ENCODE results near the gene TMEM61. TPM values are rescaled to one million over a fixed set of nuclear protein-coding genes. Genes with fewer than 3 reads are reported as not detected.

The TMEM61 gene
- total RNA-seq, 1 donor from 2014 or later = not detected

- peaks cover 14% of the 10 kb centered on the region for H3K4me1 ChIP-seq
- Mint-ChIP-seq H3K36me3 (no peaks in the 10 kb centered on the region), H3K9me3 (no peaks in the 10 kb centered on the region), H3K27me3 (ENCODE audit: insufficient read depth, low read depth) (peaks cover 36% of the 10 kb centered on the region), H3K27ac (no peak overlapping the region), H3K4me1 (peaks cover 32% of the 10 kb centered on the region), H3K4me3 (no peak overlapping the region)
- peaks cover 2% of the 10 kb centered on the region for H4K20me1 ChIP-seq (ENCODE audit: low read depth)
- H3K27me3 ChIP-seq = peaks cover 72% of the 10 kb centered on the region
- no peaks in the 10 kb centered on the region for H3K79me2 ChIP-seq (ENCODE audit: low read depth)
- H3K4me2 ChIP-seq = no peak overlapping the region
- H3K4me3 ChIP-seq = no peak overlapping the region
- H3K9me3 ChIP-seq (ENCODE audit: low read depth) = no peaks in the 10 kb centered on the region
- no peak for TF ChIP-seq CTCF (IDR thresholded peaks at IDR 0.05)
- no peak for TF ChIP-seq EZH2phosphoT487 (IDR thresholded peaks at IDR 0.05)
- no peak for TF ChIP-seq EZH2 (IDR thresholded peaks at IDR 0.05)
- no peak overlapping the region for H2AFZ ChIP-seq (replicated peaks)
- no peak for DNase-seq (ENCODE audit: low spot score)
- H3F3A ChIP-seq (ENCODE audit: low read depth) = peaks cover 9% of the 10 kb centered on the region
- H3K9ac ChIP-seq = no peak overlapping the region
- no peaks in the 10 kb centered on the region for H3K36me3 ChIP-seq
- H3K27ac ChIP-seq = no peak overlapping the region
Measured at GRCh38 chr1:54998100-54998499, 17.7 kb downstream of the TMEM61 start.

- H3K9me3 Mint-ChIP-seq = no peaks in the 10 kb centered on the region
- Histone ChIP-seq H3K27me3 (peaks cover 72% of the 10 kb centered on the region), H3K27ac (no peak within 1 kb of the TSS), H3K4me1 (peaks cover 14% of the 10 kb centered on the region), H3K36me3 (no peaks in the 10 kb centered on the region), H3K9ac (no peak within 1 kb of the TSS), H3F3A (ENCODE audit: low read depth) (peaks cover 9% of the 10 kb centered on the region), H3K79me2 (ENCODE audit: low read depth) (no peaks in the 10 kb centered on the region), H4K20me1 (ENCODE audit: low read depth) (peaks cover 2% of the 10 kb centered on the region), H2AFZ (replicated peaks) (no peak within 1 kb of the TSS), H3K9me3 (ENCODE audit: low read depth) (no peaks in the 10 kb centered on the region), H3K4me3 (no peak within 1 kb of the TSS), H3K4me2 (no peak within 1 kb of the TSS)
- peaks cover 39% of the 10 kb centered on the region for H3K27me3 Mint-ChIP-seq (ENCODE audit: insufficient read depth, low read depth)
- H3K4me3 Mint-ChIP-seq = no peak within 1 kb of the TSS
- TF ChIP-seq EZH2 (IDR thresholded peaks at IDR 0.05) = no peak
- TF ChIP-seq EZH2phosphoT487 (IDR thresholded peaks at IDR 0.05) = no peak
- TF ChIP-seq CTCF (IDR thresholded peaks at IDR 0.05) = no peak
- no peak for DNase-seq (ENCODE audit: low spot score)
- no peak within 1 kb of the TSS for H3K27ac Mint-ChIP-seq
- no peaks in the 10 kb centered on the region for H3K36me3 Mint-ChIP-seq
- H3K4me1 Mint-ChIP-seq = peaks cover 32% of the 10 kb centered on the region
Measured at GRCh38 chr1:54998677-54999076, 18.2 kb downstream of the TMEM61 start, which contains the start of gene BSND. TSS of gene BSND (plus strand) at chr1:54998933. CDS start at chr1:54999187, 254 bp downstream.

GRCh38 chr1:55000110-55001085 is 20.0 kb downstream of the TMEM61 start:
- Mint-ChIP-seq H3K9me3 (no peaks in the 10 kb centered on the region), H3K27me3 (ENCODE audit: insufficient read depth, low read depth) (peaks cover 35% of the 10 kb centered on the region), H3K36me3 (no peaks in the 10 kb centered on the region), H3K4me3 (no peak overlapping the region), H3K27ac (no peak overlapping the region), H3K4me1 (peaks cover 19% of the 10 kb centered on the region)
- no peaks in the 10 kb centered on the region for H3K9me3 ChIP-seq (ENCODE audit: low read depth)
- no peak overlapping the region for H3K27ac ChIP-seq
- no peaks in the 10 kb centered on the region for H3K36me3 ChIP-seq
- H3K9ac ChIP-seq = no peak overlapping the region
- peaks cover 9% of the 10 kb centered on the region for H3F3A ChIP-seq (ENCODE audit: low read depth)
- H3K4me1 ChIP-seq = peaks cover 7% of the 10 kb centered on the region
- no peak overlapping the region for H3K4me2 ChIP-seq
- no peak for TF ChIP-seq EZH2phosphoT487 (IDR thresholded peaks at IDR 0.05)
- no peak for TF ChIP-seq CTCF (IDR thresholded peaks at IDR 0.05)
- TF ChIP-seq EZH2 (IDR thresholded peaks at IDR 0.05) = no peak
- H4K20me1 ChIP-seq (ENCODE audit: low read depth) = peaks cover 2% of the 10 kb centered on the region
- H2AFZ ChIP-seq (replicated peaks) = no peak overlapping the region
- H3K79me2 ChIP-seq (ENCODE audit: low read depth) = no peaks in the 10 kb centered on the region
- no peak overlapping the region for H3K4me3 ChIP-seq
- peaks cover 65% of the 10 kb centered on the region for H3K27me3 ChIP-seq
- no peak for DNase-seq (ENCODE audit: low spot score)

All from neural progenitor cell (in vitro differentiated cells).